ENCODE measurements around the gene ASPM.

- TF ChIP-seq CSDC2 (CRISPR knock-in tag; IDR thresholded peaks at IDR 0.05) (no peak), ESRRG (CRISPR knock-in tag; IDR thresholded peaks at IDR 0.05) (no peak), ARNTL (CRISPR knock-in tag; IDR thresholded peaks at IDR 0.05; ENCODE audit: borderline replicate concordance, low read depth) (no peak), ZFP3 (CRISPR knock-in tag; IDR thresholded peaks at IDR 0.05) (no peak), ZNF70 (CRISPR knock-in tag; IDR thresholded peaks at IDR 0.05) (no peak), RARB (CRISPR knock-in tag; IDR thresholded peaks at IDR 0.05) (no peak)
These were observed 33.9 kb upstream of the ASPM start for GRCh38 chr1:197180252-197180878.

Measured in SK-N-SH treated with all-trans-retinoic acid at 6 μM for 48 hours (cell line).